Mucosa of descending colon (tissue), 3 donors: Measurements from ENCODE around the gene ULK1. TPM values are rescaled to one million over a fixed set of nuclear protein-coding genes. Genes with fewer than 3 reads are reported as not detected.

Experiments used
- ATAC-seq: fragments of 200-7000 bp; cut with Tn5 transposase; one replicate; pipeline ENCODE4 v1.9.1; 2020; ENCODE audit warnings: mild to moderate bottlenecking, moderate library complexity
- DNase-seq, 3 donors: peaks; one replicate each; pipeline ENCODE4 v3.0.0-alpha.2; 2020
- H3K36me3 ChIP-seq: fragments of 200-600 bp; one replicate; pipeline ENCODE4 v1.8.0; 2021; ENCODE audit warnings: low read depth, mild to moderate bottlenecking
- H3K4me1 ChIP-seq: fragments of 200-600 bp; one replicate; pipeline ENCODE4 v1.8.0; 2021; ENCODE audit warnings: low read depth, mild to moderate bottlenecking
- H3K4me3 ChIP-seq: fragments of 200-600 bp; one replicate; pipeline ENCODE4 v1.8.0; 2021; ENCODE audit warnings: mild to moderate bottlenecking
- H3K9me3 ChIP-seq: fragments of 200-600 bp; one replicate; pipeline ENCODE4 v1.8.0; 2021; ENCODE audit warnings: mild to moderate bottlenecking
- intact Hi-C, 2 donors: fragments of 100-400 bp; cut with DNase I in 1 of 2; cut with micrococcal nuclease in 1 of 2; formaldehyde crosslinking; loops; one replicate each; pipeline versions ENCODE4 v1.11.0 to v1.11.1; 2022; cut with DNase I, micrococcal nuclease
- total RNA-seq, 3 donors: library from RNA; stranded (reverse); fragmentation: NEBNext Ultra II Directional in 2 of 3; extraction: Animal tissue kit (Norgen Biotek cat#: 25700) in 2 of 3; gene quantifications; one replicate each; pipeline versions ENCODE4 v1.2.1 to v1.2.4, GENCODE V29; 2021 to 2023
- TF ChIP-seq, protein P1 (sequence below): fragments of 200-600 bp; IDR thresholded peaks from one replicate; pipeline ENCODE4 v1.8.0; 2022; ENCODE audit warnings: antibody characterized with exemption, mild to moderate bottlenecking
- donor health status: DM: no; HTN: no; CAD: no; lungs with moderate emphysema.
- donor health status: DM: no; HTN: no; CAD: no.
- donor health status: DM: no; HTN: yes; CAD: no.

Gene ULK1
- total RNA-seq, 3 donors from 2014 or later: 20.0 to 60.4 (median 28.3) TPM

- ATAC-seq (no peak), DNase-seq (no peak)
These were observed 31.3 kb upstream of the ULK1 start for GRCh38 chr12:131862994-131863710.

DNA sequence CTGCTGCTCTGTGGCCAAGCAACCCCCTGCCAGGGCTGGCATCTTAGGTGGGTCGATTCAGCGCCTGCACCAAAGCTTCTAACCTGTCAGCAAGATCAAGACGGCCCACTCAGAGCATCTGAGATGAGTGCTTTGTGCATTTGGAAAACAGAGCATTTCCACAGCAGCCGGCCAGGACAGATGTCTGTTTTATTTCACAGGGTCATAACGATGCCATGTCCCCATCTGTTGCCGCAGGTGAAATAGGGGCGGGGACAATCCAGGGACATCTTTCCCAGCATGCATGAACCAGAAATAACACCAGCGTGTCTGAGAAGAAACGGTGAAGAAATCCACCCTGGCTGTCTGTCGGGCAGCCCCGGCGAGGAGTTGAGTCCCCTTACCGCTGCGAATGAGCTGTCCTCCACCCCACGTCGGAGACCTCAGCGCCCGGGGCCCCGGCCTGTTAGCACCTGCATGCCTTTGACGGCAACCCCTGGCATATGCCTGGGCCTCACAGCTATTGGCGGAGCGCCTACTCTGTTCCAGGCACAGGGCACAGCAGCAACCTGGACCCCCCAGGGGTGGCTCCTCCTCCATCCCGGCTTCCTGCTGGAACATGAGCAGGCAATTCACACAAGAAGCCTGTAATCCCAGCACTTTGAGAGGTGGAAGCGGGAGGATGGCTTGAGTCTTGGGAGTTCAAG lies 30.6 kb upstream of the ULK1 start:
- no peak for DNase-seq
- H3K4me1 ChIP-seq: peaks cover 9% of the 10 kb centered on the region
- no peaks in the 10 kb centered on the region for H3K36me3 ChIP-seq
- ATAC-seq: no peak
- no peak overlapping the region for H3K4me3 ChIP-seq
- TF ChIP-seq, protein P1, sequence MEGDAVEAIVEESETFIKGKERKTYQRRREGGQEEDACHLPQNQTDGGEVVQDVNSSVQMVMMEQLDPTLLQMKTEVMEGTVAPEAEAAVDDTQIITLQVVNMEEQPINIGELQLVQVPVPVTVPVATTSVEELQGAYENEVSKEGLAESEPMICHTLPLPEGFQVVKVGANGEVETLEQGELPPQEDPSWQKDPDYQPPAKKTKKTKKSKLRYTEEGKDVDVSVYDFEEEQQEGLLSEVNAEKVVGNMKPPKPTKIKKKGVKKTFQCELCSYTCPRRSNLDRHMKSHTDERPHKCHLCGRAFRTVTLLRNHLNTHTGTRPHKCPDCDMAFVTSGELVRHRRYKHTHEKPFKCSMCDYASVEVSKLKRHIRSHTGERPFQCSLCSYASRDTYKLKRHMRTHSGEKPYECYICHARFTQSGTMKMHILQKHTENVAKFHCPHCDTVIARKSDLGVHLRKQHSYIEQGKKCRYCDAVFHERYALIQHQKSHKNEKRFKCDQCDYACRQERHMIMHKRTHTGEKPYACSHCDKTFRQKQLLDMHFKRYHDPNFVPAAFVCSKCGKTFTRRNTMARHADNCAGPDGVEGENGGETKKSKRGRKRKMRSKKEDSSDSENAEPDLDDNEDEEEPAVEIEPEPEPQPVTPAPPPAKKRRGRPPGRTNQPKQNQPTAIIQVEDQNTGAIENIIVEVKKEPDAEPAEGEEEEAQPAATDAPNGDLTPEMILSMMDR: no peak
- intact Hi-C loops: no loop called here
- H3K9me3 ChIP-seq: no peaks in the 10 kb centered on the region

More at GRCh38 chr12:131862994-131863710, 31.3 kb upstream of the ULK1 start:
- Histone ChIP-seq H3K36me3 (no peaks in the 10 kb centered on the region), H3K4me1 (peaks cover 9% of the 10 kb centered on the region), H3K4me3 (no peak overlapping the region), H3K9me3 (no peaks in the 10 kb centered on the region)
- intact Hi-C loops: no loop called here
- TF ChIP-seq, protein P1: no peak

- DNase-seq (no peak), ATAC-seq (no peak)
- Histone ChIP-seq H3K4me1 (peaks cover 9% of the 10 kb centered on the region), H3K36me3 (no peaks in the 10 kb centered on the region), H3K4me3 (no peak overlapping the region), H3K9me3 (no peaks in the 10 kb centered on the region)
- TF ChIP-seq, protein P1: no peak
- intact Hi-C loops: no loop called here
These were observed 30.0 kb upstream of the ULK1 start for GRCh38 chr12:131864469-131864868.

- ATAC-seq: no peak
- Histone ChIP-seq H3K4me1 (peaks cover 8% of the 10 kb centered on the region), H3K4me3 (no peak overlapping the region), H3K9me3 (no peaks in the 10 kb centered on the region), H3K36me3 (no peaks in the 10 kb centered on the region)
- TF ChIP-seq, protein P1: no peak
- DNase-seq: no peak
- intact Hi-C loops: no loop called here
These were observed 29.1 kb upstream of the ULK1 start for GRCh38 chr12:131865180-131865875.

- H3K4me3 ChIP-seq: no peak overlapping the region
- no peak for DNase-seq
- intact Hi-C loops: no loop called here
- no peak for ATAC-seq
- H3K4me1 ChIP-seq: no peaks in the 10 kb centered on the region
- TF ChIP-seq, protein P1: no peak
- no peaks in the 10 kb centered on the region for H3K9me3 ChIP-seq
- H3K36me3 ChIP-seq: no peaks in the 10 kb centered on the region
These were observed 27.0 kb upstream of the ULK1 start for GRCh38 chr12:131867471-131867870.
